ENCODE measurements around the gene NECTIN1.

NECTIN1 gene

DNA sequence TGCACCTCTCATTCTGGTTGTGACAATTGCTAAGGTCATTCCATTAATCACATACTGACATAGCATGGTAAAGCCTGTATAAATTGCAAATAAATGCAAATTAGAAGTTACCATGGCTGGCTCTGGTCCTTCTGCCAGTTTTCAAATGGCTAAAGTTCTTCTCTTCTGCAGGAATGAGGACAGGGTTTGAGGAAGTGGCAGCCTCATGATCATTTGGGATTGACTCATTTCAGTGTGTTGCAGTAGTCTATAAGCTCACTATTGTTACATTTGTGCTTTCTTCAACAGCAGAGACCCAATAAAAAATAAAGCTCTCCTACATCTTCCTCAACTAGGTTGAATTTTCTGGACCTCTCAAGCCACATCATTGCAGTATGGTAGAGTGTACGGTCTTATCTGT lies 60.3 kb downstream of the NECTIN1 start:
- DNase-seq: no peak

GRCh38 chr11:119666463-119667131 lies 62.4 kb downstream of the NECTIN1 start:
- peak in 4 of 5 donors; percentile 31 to 44 (median 35) for DNase-seq

DNA sequence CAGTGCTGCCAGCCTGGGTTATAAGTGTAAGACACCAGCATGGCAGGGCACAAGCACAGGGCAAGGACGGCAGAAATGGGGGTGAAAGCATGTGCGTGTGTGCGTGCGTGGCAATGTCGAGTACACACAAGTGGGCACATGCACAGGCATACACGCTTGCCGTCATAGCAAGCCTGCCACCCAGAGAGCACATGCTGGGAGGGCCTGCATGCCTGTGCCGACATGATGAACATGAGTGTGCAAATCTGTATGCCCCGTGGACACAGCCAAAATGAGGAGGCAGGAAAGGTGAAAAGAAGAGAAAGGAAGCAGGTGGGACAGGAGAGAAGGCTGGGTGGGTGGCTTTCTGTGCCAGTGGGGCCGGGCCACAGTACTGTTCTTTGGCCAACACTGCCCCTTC lies 62.9 kb downstream of the NECTIN1 start:
- no peak for DNase-seq

DNA sequence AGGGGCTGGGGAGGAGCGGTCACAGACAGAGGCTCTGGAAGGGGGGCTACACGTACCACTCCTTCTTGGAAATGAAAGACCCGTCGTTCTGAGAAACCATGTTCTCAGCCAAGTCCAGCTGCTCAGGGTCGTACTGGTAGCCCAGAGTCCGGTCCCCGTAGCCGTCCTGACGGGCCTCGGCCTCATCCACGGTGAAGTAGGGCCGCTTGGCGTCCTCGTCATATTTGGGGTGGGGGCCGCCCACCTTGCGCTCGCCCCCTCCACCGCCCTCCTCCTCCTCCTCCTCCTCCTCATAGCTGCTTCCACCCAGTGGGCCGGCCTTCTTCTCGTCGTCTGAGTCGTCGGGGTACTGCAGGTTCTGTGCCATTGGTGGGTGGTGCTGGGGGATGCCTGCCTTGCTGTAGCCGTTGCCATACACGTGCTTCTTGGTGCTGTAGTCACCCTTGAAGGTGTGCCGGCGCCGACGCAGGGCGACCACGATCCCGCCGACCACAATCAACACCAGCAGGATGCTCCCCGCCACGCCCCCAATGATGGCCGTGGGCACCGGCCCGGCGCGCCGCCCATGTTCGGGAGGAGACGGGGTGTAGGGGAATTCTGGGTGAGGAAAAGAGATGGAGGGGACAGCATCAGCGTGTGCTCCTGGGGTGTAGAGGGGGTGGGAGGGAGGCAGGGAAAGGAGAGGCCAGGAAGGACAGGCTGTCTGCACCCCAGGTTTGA lies 64.1 kb downstream of the NECTIN1 start:
- no peak for DNase-seq

- no peak for DNase-seq
These were observed 64.9 kb downstream of the NECTIN1 start for GRCh38 chr11:119664063-119664572.

DNA sequence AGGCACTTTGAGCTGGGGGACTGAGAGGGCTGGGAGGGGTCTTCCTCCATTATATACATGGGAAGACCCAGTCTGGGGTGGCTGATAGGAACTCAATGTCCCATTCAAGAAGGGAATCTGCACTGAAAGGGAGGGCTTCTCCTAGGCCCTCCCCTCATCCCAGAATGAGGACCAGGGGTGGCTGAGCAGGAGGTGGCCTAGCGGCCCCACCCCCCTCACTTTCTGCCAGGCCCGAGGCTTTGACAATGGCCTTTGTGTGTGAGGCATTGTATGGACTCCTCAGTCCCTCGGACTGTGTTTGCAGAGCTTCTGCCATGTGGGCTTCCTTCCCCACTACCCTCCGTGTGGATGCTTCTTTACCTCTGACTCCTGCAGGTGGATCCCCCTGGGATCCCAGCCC lies 65.7 kb downstream of the NECTIN1 start:
- DNase-seq: no peak

DNA sequence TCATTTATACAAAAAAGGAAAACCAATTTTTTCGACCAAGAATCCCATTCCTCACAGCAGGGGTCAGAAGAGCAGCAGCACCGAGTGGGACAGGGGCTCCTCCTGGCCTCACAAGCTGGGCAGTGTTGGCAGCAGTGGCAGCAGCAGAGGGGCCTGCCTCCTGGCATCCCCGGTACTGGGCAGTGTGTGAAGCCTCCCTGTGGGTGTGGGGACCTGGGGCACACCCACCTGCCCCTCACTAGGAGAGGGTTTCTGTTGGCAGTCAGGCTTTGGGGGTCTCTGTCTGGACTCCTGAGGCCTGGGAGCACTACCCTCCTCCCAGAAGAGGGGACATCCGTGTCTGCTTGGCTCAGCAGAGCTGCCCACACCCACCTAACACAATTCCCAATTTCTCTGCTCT lies 67.8 kb downstream of the NECTIN1 start:
- no peak for DNase-seq

DNA sequence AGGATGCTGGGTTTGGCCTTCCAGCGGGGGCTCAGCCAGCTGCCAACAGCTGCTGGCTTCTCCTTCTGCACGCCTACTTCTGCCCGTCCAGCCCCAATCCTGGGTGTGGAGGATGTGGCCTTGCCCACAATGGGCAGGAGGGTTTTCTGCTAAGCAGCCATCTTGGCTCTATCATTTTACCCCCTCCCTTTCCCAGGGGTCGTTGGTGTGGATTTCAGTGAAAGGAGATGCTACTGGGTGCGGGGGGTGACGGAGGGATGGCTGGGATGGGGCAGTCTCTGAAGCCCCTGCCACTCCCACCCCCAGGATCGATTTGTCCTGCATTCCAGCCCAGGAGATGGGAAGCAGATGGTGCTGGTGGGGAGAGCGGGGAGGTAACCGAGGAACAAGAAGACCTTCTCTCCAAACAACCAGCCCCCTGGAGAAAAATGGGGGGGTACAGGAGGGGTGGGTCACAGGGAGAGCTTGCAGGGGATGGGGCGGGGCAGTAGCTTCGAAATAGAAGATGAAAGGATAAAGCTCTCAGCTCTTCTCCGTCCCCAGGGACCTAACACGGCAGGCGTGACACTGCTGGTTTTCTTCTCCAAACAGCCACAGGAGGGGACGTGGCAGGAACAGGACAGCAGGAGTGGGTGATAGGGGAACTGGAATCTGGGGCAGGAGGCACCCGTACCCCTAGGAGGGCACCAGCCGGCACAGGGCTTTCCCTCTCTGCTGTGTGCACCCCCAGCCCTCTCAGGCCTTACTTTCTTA lies 68.9 kb downstream of the NECTIN1 start:
- no peak for DNase-seq

GRCh38 chr11:119652907-119653659 lies 75.9 kb downstream of the NECTIN1 start:
- DNase-seq: no peak

DNA sequence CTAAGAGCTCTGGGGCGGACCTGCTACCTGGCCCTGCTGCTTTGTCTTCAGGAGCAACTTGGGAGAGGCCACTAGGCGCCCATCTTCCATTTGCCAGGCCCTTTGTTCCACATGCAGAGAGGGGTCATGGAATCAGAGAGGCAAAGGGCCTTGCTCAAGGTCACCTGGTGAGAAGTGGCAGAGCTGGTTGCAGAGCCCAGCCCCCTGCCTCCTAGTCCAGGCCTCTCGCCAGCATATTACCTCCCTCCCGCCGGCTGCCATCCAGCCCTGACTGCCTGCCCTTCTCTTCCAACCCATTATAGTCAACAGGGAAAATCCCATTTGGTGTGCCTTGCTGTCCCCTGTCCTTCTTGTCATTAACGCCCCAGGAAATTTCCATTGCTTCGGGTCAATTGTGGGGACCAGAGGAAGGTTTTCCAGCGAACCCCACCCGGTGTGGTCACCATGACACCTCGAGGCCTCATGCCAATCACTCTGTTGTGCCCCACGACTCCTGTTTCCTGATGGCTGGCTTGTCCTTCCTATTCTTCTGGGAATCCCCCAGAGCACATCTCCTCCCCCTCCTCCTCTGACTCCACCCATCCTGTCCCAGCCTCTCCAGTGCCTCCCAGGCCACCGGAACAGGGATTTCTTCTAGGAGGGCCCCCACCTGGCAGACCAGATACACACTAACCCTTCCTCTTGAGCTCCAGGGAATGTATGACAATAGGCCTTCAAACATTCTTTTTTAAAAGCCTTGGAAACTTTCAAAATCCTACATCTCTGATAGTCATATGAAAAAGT lies 77.0 kb downstream of the NECTIN1 start:
- DNase-seq: no peak

- DNase-seq: no peak
These were observed 78.7 kb downstream of the NECTIN1 start for GRCh38 chr11:119650251-119650650.

GRCh38 chr11:119647254-119647653 lies 81.7 kb downstream of the NECTIN1 start:
- no peak for DNase-seq

DNA sequence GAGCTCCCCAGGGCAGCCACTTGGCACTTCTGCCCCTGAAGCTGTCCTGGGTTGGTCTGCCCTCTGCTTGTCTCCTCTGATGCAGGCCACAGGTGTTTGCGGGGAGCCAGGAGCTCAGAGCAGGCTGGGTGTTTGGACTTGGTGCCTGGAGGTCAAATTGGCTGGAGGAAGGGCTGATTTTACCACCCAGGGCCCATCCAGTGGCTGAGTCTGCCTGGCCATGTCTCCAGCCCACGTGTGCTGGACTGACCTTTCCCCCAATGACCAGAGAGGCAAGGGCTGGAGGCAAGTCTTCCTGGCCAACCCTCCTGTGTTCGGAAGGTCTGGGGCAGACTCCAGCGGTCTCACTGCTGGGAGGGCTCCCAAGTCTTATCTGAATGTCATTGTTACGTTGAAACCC lies 84.0 kb downstream of the NECTIN1 start:
- no peak for DNase-seq

DNA sequence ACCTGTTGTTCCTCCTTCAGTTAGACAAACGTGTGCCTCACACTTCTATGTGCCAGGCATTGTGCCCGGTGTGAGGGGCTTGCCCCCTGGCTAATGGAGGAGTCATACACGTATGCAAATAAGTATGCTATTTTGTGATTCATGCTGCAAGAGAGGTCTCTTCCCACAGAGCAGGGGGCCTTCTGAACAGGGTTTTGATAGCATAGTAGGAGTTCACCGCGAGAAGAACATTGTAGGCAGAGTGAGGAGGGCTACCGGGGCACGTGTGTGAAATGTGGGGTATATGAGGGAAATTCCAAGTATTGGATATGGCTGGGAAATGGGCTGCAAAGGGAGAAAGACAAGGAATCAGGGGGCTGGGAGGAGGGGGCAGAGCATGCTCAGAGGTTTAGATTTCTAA lies 84.5 kb downstream of the NECTIN1 start:
- no peak for DNase-seq

DNA sequence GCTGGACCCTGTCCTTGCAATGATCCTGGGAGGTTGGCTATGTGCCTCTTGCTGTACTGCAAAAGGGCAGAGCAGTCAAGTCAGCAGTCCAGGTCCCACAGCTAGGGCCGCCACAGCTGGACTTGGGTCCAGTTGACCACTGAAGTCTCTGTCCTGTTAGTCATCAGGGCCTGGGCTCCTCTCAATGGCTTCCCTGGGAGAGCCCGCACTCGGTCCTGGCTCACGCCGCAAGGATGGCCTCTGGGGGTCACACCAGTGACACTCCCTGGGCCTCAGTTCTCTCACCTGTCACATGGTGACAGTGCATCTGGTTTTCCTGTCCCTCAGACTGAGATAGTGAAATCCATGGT lies 85.1 kb downstream of the NECTIN1 start:
- DNase-seq: no peak

- no peak for DNase-seq
These were observed 85.7 kb downstream of the NECTIN1 start for GRCh38 chr11:119643212-119643875.

DNA sequence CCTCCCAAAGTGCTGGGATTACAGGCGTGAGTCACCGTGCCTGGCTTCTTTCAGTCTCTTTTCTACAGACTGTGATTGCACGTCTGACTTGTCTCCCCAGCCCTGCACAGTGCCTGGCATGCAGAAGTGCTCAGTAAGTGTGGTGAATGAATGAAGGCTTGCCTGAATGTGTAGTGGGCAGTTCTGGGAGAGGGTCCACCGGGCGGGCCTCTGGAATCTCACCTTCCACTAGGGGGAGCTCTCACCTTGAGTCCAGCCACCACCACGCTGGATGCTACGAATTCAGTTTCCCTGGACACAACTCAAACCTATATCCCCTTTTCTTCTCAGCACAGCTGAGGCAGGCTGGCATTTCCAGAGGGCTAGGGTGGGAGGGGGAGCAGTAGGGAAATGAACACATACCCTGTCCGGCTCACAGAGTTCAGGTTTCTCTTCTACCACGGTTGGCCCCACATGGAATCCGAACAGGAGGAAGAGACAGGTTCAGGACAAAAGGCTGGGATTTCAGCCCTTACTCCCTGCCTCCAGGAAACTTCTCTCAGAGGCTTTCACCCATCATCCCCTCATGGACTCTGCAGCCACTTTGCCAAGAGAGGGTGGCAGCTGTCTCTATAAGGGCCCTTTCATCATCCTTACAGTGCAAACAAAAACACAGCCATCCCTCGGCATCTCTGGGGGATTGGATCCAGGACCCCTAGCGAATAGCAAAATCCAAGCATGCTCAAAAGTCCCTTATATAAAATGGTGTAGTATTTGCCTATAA lies 86.8 kb downstream of the NECTIN1 start:
- peak in 1 of 5 donors; percentile 9 for DNase-seq

GRCh38 chr11:119640541-119640940 lies 88.5 kb downstream of the NECTIN1 start:
- DNase-seq: no peak

GRCh38 chr11:119639642-119640205 lies 89.3 kb downstream of the NECTIN1 start:
- DNase-seq: no peak

DNA sequence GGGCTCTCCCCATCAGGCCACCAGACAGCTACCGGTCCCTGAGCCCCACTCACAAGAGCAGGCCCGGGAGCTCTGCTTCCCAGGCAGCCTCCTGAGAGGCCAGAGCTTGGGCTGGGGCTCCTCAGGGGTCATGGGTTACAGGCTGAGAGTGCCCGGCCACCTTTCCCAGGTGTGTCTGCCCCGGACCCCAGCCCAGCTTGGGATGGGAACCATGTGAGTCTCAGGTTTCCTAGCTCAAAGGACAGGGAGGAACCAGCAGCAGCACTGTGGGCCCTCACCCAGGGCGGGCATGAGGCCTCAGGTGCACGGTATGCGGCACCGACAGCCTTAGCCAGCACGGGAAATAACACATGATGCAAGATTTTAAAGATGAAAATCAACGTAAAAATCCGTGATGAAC lies 90.1 kb downstream of the NECTIN1 start:
- DNase-seq: no peak

Data from T-helper 1 cell (primary cell).